H9 (cell line): ENCODE measurements around the gene ZNF664. TPM values are rescaled to one million over a fixed set of nuclear protein-coding genes. Genes with fewer than 3 reads are reported as not detected.

Experiments used
- DNase-seq: peaks from one replicate; pipeline ENCODE4 v3.0.0-alpha.2; 2017
- H2AFZ ChIP-seq: one replicate; pipeline ENCODE4 v1.6.1; 2013; ENCODE audit warnings: mild to moderate bottlenecking, low read length, control low read depth, moderate library complexity
- H2AK5ac ChIP-seq: 2 replicates; pipeline ENCODE4 v1.6.1; 2013; ENCODE audit warnings: low read length, control low read depth, mixed read lengths; ENCODE audit not compliant: insufficient read length
- H2BK120ac ChIP-seq: one replicate; pipeline ENCODE4 v1.6.1; 2013; ENCODE audit warnings: low read depth, mild to moderate bottlenecking, low read length, control low read depth, inconsistent platforms; ENCODE audit not compliant: poor library complexity, severe bottlenecking
- H2BK12ac ChIP-seq: 2 replicates; pipeline ENCODE4 v1.6.1; 2013; ENCODE audit warnings: low read length, control low read depth, mixed read lengths, low read depth; ENCODE audit not compliant: insufficient read length
- H2BK15ac ChIP-seq: 2 replicates; pipeline ENCODE4 v1.6.1; 2013; ENCODE audit warnings: low read depth, low read length, control low read depth
- H2BK20ac ChIP-seq: one replicate; pipeline ENCODE4 v1.6.1; 2013; ENCODE audit warnings: low read depth, mild to moderate bottlenecking, low read length, control low read depth, inconsistent platforms; ENCODE audit not compliant: poor library complexity, severe bottlenecking
- H2BK5ac ChIP-seq: 2 replicates; pipeline ENCODE4 v1.6.1; 2013; ENCODE audit warnings: low read length, control low read depth, mixed read lengths; ENCODE audit not compliant: insufficient read length
- H3K14ac ChIP-seq: 2 replicates; pipeline ENCODE4 v1.6.1; 2013; ENCODE audit warnings: low read length, control low read depth; ENCODE audit not compliant: insufficient read depth
- H3K18ac ChIP-seq: 2 replicates; pipeline ENCODE4 v1.6.1; 2013; ENCODE audit warnings: low read depth, mild to moderate bottlenecking, mixed read lengths, low read length, control low read depth; ENCODE audit not compliant: insufficient read length
- H3K23ac ChIP-seq: 2 replicates; pipeline ENCODE4 v1.6.1; 2013; ENCODE audit warnings: low read length, control low read depth, mixed read lengths, low read depth; ENCODE audit not compliant: insufficient read length
- H3K23me2 ChIP-seq: 2 replicates; pipeline ENCODE4 v1.6.1; 2013; ENCODE audit warnings: low read depth, mild to moderate bottlenecking, mixed read lengths, low read length, control low read depth; ENCODE audit not compliant: insufficient read length, poor library complexity, severe bottlenecking
- H3K27ac ChIP-seq: 2 replicates; pipeline ENCODE4 v1.5.1; 2013; ENCODE audit warnings: low read length, control low read depth, mixed read lengths, low read depth; ENCODE audit not compliant: insufficient read length
- H3K27me3 ChIP-seq: 2 replicates; pipeline ENCODE4 v1.6.1; 2013; ENCODE audit warnings: low read length, control low read depth, inconsistent platforms; ENCODE audit not compliant: insufficient read depth
- H3K4ac ChIP-seq: 2 replicates; pipeline ENCODE4 v1.6.1; 2013; ENCODE audit warnings: low read depth, mild to moderate bottlenecking, control low read depth, inconsistent platforms, low read length, moderate library complexity
- H3K4me1 ChIP-seq: 2 replicates; pipeline ENCODE4 v1.6.1; 2013; ENCODE audit warnings: low read length, control low read depth, inconsistent platforms; ENCODE audit not compliant: insufficient read depth
- H3K4me2 ChIP-seq: 2 replicates; pipeline ENCODE4 v1.6.1; 2013; ENCODE audit warnings: low read length, control low read depth, mixed read lengths; ENCODE audit not compliant: insufficient read length, insufficient read depth
- H3K56ac ChIP-seq: 2 replicates; pipeline ENCODE4 v1.6.1; 2013; ENCODE audit warnings: low read depth, mild to moderate bottlenecking, mixed read lengths, low read length, control low read depth; ENCODE audit not compliant: insufficient read length
- H3K79me1 ChIP-seq: 2 replicates; pipeline ENCODE4 v1.6.1; 2013; ENCODE audit warnings: low read depth, mild to moderate bottlenecking, moderate library complexity, low read length, control low read depth, inconsistent platforms; ENCODE audit not compliant: insufficient read depth, poor library complexity, severe bottlenecking
- H3K79me2 ChIP-seq: 2 replicates; pipeline ENCODE4 v1.6.1; 2013; ENCODE audit warnings: low read length, control low read depth, inconsistent platforms; ENCODE audit not compliant: insufficient read depth
- H3K9ac ChIP-seq: 2 replicates; pipeline ENCODE4 v1.6.1; 2013; ENCODE audit warnings: low read length, control low read depth, mixed read lengths; ENCODE audit not compliant: insufficient read length; ENCODE audit errors: extremely low read depth
- H3K9me3 ChIP-seq: one replicate; pipeline ENCODE4 v1.6.1; 2013; ENCODE audit warnings: low read depth, low read length, inconsistent platforms; ENCODE audit not compliant: control insufficient read depth
- H3T11ph ChIP-seq: one replicate; pipeline ENCODE4 v1.6.1; 2013; ENCODE audit warnings: mild to moderate bottlenecking, low read length, control low read depth, inconsistent platforms
- H4K20me1 ChIP-seq: one replicate; pipeline ENCODE4 v1.6.1; 2013; ENCODE audit not compliant: control insufficient read depth, insufficient read length, insufficient read depth
- H4K5ac ChIP-seq: 2 replicates; pipeline ENCODE4 v1.6.1; 2013; ENCODE audit warnings: low read depth, mild to moderate bottlenecking, mixed read lengths, low read length, control low read depth; ENCODE audit not compliant: insufficient read length
- H4K8ac ChIP-seq: replicated peaks from 2 replicates; pipeline ENCODE4 v1.6.1; 2013; ENCODE audit warnings: low read length, control low read depth, mixed read lengths, low read depth; ENCODE audit not compliant: insufficient read length
- H4K91ac ChIP-seq: 2 replicates; pipeline ENCODE4 v1.6.1; 2013; ENCODE audit warnings: low read depth, mild to moderate bottlenecking, moderate library complexity, mixed read lengths, low read length, control low read depth; ENCODE audit not compliant: insufficient read length
- H3K27ac Mint-ChIP-seq, 3 experiments: 2 replicates in 2 of 3; 3 replicates in 1 of 3; pipeline ENCODE4 v1.8.0; 2020 to 2021; ENCODE audit warnings: mixed read lengths in 3 of 3, mild to moderate bottlenecking in 1 of 3, moderate library complexity in 1 of 3
- H3K27me3 Mint-ChIP-seq: 2 replicates; pipeline ENCODE4 v1.8.0; 2021; ENCODE audit warnings: low read depth, mild to moderate bottlenecking, moderate library complexity, mixed read lengths
- H3K36me3 Mint-ChIP-seq, 3 experiments: 2 replicates in 2 of 3; 3 replicates in 1 of 3; pipeline ENCODE4 v1.8.0; 2020 to 2021; ENCODE audit warnings: low read depth in 3 of 3, mixed read lengths in 3 of 3; ENCODE audit not compliant: insufficient read depth in 1 of 3
- H3K4me1 Mint-ChIP-seq, 2 experiments: 2 replicates each; pipeline ENCODE4 v1.8.0; 2020; ENCODE audit warnings: mixed read lengths in 2 of 2
- H3K4me3 Mint-ChIP-seq, 2 experiments: 2 replicates in 1 of 2; 3 replicates in 1 of 2; pipeline ENCODE4 v1.8.0; 2020 to 2021; ENCODE audit warnings: mild to moderate bottlenecking in 2 of 2, mixed read lengths in 2 of 2, moderate library complexity in 1 of 2
- H3K9me3 Mint-ChIP-seq, 2 experiments: 2 replicates in 1 of 2; 3 replicates in 1 of 2; pipeline ENCODE4 v1.8.0; 2020; ENCODE audit warnings: mild to moderate bottlenecking in 2 of 2, mixed read lengths in 2 of 2, moderate library complexity in 1 of 2
- WGBS: extraction: QIAGEN DNeasy Blood & Tissue Kit; methylation state at CpG from one replicate; pipeline ENCODE4 v1.1.7; 2013; ENCODE audit warnings: missing lambda C conversion rate, low lambda C conversion rate, mixed read lengths; ENCODE audit not compliant: insufficient read length; ENCODE audit errors: extremely low coverage; 5-methylcytosine and 5-hydroxymethylcytosine counted together
- total RNA-seq: library from RNA; stranded (reverse); gene quantifications from 2 replicates; pipeline ENCODE4 v1.2.1, GENCODE V29; 2021
- TF ChIP-seq, protein P1 (sequence below): fragments of 200-600 bp; sonication (generic); conservative IDR thresholded peaks from 3 replicates; pipeline ENCODE4 v1.8.0; 2021; ENCODE audit warnings: antibody characterized with exemption, mild to moderate bottlenecking

Gene ZNF664
- total RNA-seq, 1 experiment from 2014 or later = 29.5 TPM

DNA sequence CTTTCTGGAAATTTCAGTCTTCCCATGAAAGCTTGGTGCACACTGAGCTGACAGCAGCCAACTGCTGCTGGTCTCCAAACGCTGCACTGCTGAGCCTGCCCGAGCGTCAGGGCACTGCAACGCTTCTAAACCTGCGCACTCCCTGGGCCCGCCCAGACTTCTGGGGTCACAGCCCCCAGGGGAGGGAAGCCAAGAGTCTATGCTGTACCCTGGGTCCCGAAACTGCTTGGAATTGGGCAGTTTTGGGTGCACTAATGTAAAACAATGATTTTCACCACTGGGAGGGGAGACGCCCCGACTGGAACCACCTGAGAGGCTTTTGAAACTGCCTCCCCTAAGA, 32.4 kb upstream of the ZNF664 start:
- Histone ChIP-seq H3K4me1 (no peaks in the 10 kb centered on the region), H4K91ac (no peak overlapping the region), H3T11ph (no peak overlapping the region), H4K20me1 (no peaks in the 10 kb centered on the region), H3K9me3 (no peaks in the 10 kb centered on the region), H3K27ac (no peak overlapping the region), H3K23me2 (no peaks in the 10 kb centered on the region), H2AFZ (no peak overlapping the region), H3K79me2 (no peaks in the 10 kb centered on the region), H3K4ac (no peak overlapping the region), H3K4me2 (no peak overlapping the region), H2BK5ac (no peak overlapping the region), H2BK120ac (no peak overlapping the region), H2AK5ac (no peak overlapping the region), H3K79me1 (no peaks in the 10 kb centered on the region), H3K27me3 (no peaks in the 10 kb centered on the region; the same call in 1 of the 2 replicates), H4K8ac (no peak overlapping the region), H4K5ac (no peak overlapping the region), H3K23ac (no peak overlapping the region), H3K9ac (no peak overlapping the region), H3K14ac (no peak overlapping the region), H2BK20ac (no peak overlapping the region), H2BK12ac (no peak overlapping the region), H3K18ac (no peak overlapping the region), H3K56ac (no peak overlapping the region), H2BK15ac (no peak overlapping the region)
- no CpG with 5 or more reads among the region's 9 CpGs for WGBS
- Mint-ChIP-seq H3K4me3 (no peak overlapping the region), H3K36me3 (peaks cover 0 to 4% (median 0%) of the 10 kb centered on the region in 3 experiments; a peak in 1 of 7 replicates), H3K4me1 (peaks cover 0 to 4% of the 10 kb centered on the region in 2 experiments; a peak in 2 of 4 replicates), H3K27ac (no peak overlapping the region), H3K9me3 (peaks cover 4 to 5% of the 10 kb centered on the region in 2 experiments; a peak in 4 of 5 replicates), H3K27me3 (peaks cover 87% of the 10 kb centered on the region)
- DNase-seq = no peak
- TF ChIP-seq, protein P1, sequence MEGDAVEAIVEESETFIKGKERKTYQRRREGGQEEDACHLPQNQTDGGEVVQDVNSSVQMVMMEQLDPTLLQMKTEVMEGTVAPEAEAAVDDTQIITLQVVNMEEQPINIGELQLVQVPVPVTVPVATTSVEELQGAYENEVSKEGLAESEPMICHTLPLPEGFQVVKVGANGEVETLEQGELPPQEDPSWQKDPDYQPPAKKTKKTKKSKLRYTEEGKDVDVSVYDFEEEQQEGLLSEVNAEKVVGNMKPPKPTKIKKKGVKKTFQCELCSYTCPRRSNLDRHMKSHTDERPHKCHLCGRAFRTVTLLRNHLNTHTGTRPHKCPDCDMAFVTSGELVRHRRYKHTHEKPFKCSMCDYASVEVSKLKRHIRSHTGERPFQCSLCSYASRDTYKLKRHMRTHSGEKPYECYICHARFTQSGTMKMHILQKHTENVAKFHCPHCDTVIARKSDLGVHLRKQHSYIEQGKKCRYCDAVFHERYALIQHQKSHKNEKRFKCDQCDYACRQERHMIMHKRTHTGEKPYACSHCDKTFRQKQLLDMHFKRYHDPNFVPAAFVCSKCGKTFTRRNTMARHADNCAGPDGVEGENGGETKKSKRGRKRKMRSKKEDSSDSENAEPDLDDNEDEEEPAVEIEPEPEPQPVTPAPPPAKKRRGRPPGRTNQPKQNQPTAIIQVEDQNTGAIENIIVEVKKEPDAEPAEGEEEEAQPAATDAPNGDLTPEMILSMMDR = no peak
